HG03135 (cell line): ENCODE data around the gene SLC25A21.
"Not testable (repeated sequence)": the region's sequence is repeated elsewhere in the genome, so short reads cannot be mapped to it uniquely, and the experiment has no call there.

ENCODE experiments used
- ATAC-seq: cut with Tn5 transposase; IDR thresholded peaks from one replicate; pipeline ENCODE4 v1.9.1; 2021; ENCODE audit warnings: mild to moderate bottlenecking, moderate library complexity; ENCODE audit not compliant: unreplicated experiment

Gene SLC25A21

DNA sequence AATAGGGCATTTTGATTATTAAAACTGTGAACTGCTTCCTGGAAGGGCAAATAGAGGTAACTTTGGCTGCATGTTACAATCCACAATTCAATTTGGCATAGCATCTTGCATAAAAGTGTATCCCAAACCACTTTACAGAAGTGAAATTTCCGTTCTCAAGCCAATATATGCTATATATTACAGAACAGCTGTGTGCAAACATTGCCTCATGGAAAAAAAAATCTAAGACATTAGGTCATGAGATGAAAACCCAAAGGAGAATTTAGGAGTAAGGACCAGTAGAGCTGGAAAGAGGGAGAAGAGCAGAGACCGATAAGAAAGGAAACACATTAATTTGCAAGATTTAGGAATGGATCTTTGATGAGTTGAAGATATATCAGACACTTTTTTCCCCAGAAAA is 271.6 kb downstream of the SLC25A21 start:
- ATAC-seq: no peak

DNA sequence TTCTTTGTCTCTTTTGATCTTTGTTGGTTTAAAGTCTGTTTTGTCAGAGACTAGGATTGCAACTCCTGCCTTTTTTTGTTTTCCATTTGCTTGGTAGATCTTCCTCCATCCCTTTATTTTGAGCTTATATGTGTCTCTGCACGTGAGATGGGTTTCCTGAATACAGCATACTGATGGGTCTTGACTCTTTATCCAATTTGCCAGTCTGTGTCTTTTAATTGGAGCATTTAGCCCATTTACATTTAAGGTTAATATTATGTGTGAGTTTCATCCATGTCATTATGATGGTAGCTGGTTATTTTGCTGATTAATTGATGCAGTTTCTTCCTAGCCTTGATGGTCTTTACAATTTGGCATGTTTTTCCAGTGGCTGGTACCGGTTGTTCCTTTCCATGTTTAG is 276.1 kb downstream of the SLC25A21 start:
- not testable (repeated sequence) for ATAC-seq

DNA sequence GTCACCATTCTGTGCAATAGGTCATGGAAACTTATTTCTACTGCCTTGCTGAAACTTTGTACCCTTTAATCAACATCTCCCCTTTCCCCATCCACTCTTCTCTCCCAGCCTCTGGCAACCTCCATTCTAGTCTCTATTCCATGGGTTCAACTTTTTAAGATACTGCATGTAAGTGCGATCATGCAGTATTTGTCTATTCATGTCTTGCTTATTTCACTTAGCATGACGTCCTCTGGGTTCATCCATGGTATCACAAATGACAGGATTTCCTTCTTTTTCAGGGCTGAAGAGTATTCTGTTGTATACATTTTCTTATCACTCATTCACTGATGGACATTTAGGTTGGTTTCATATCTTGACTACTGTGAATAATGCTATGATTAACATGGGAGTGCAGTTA is 288.4 kb downstream of the SLC25A21 start:
- no peak for ATAC-seq

DNA sequence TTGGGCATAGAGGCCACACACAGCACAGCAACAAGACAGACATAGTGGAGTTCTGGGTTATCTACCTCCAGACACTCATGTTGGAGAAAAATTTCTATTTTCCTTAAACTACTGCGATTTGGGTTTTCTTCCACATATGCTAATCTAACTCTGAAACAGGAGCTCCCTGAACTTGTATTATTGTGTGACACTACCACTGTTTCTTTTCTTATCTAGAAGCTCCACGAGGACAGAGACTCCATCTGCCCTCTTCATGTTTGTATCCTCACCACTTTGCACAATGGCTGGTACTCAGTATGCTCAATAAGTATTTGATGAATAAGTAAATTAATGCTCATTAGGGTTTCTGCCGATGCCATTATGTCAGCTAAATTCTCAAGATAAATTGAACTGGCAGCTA is 292.1 kb downstream of the SLC25A21 start:
- ATAC-seq: no peak

DNA sequence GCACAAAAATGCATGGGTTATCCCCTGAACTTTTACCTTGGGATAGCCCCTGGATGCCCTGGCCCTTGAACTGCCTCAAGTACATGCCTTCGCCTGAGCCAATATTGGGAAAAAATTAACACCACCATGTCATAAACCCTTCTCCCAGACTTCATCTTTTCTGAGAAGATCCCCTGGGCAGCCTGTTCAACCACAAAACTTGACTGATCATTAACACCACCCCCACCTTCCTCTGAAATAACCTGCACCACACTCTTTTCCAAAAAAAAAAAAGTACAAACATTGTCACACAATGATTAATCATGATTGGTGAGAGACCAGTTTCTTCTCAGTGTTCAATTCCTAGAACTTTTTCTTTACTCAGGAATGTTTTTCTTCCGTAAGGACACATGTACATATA is 292.8 kb downstream of the SLC25A21 start:
- ATAC-seq: no peak

DNA sequence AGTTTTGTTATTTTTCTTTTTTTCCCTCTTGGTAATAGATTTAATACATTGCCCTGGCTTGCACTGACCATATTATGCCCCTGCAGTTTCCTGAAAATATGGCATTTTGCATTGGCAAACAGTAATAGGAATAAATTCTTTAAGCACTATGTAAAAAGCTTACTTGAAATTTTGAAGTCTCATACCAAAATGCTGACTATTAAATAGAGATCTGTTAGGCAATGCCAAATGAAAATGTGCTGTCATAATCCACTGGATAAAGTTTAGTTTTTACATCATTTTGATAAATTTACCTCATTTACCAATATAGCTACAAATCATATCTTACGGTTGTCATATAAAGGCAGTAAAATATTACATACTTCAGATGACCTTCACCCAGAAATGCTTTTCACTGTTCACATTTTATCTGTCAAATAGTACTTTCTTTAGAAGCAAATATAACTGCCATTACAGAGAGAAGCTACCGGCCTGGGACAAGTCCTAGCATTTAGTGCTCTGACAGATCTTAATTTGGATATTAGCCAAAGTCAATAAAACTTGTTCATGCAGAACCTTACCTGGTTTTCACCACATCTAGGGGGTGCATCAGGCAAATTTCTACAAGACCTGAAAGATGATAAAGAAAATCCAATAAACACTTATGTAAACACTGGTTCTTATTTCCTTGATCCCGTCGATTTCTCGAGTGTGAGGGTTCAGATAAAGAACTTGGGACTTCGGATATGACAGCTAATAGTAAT is 297.8 kb downstream of the SLC25A21 start:
- no peak for ATAC-seq

DNA sequence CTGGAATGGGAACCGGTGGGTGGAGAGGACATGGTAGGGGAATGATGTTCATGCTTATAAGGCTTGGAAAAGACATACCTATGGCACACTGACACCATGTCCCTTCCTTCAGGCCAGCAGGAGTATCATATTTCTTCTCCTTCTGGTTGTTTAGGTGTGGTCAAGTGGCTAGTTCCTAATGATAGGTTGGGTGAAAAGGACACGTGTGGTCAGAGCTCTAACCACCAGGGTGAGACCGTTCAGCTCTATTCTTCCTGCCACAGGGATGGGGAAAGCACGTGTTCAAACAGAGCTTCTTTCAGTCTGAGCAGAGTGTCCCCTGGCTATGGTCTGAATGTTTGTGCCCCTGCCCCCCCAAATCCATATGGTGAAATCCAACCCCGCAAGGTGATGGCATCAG is 301.6 kb downstream of the SLC25A21 start:
- ATAC-seq: no peak

DNA sequence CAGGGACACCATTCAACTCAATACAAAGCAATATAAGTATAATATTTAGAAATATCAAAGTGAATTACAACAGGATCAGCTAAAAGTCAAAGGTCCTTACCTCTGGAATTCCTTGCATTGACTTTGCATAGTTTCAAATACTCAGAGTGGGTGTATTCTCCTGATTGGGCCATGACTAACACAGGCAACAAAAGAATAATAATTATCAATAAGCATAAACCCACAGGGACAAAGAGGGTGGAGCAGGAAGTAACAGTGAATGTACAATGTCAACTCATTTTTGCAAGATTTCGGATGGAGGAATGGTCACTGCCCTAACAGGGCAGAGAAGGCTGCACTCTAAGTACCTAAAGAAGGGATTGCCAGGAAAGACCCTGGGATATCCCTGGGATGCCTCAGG is 303.3 kb downstream of the SLC25A21 start:
- ATAC-seq: no peak

DNA sequence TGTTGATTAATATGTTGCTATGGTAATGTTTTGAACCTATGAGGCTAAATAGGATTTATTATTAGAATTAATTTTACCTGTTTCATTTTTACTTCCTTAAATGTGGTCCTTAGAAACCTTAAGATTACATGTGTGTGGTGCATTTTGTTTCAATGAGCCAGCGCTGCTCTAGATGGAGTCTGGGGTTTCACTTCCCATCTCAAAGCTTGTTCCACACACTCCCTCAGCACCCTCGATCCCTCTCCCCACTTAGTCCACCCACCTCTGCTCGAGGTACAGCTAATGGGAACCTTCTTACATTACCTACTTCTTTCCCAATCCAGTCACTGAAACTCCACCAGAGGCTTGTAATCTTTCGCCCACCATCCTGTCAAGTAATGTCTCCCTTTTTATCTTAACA is 305.5 kb downstream of the SLC25A21 start:
- ATAC-seq: peak; percentile 65

DNA sequence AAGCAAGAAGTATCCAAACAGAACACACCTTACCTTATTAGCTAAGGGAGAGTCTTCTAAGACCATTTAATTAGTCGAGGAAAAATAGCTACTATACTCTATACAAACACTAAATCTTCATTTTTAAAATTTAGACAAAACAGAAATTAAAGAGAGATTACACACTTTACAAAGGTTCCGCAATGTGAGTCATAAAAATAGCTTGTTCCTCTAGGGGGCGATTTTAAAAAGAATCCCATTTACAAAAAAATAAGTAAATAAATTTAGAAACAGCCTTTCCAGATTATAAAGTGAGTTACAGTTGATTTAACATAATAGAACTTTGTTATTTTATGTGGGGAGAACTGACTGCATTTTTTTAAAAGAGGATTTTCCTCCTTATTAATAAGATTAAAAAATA is 309.1 kb downstream of the SLC25A21 start:
- ATAC-seq: no peak

DNA sequence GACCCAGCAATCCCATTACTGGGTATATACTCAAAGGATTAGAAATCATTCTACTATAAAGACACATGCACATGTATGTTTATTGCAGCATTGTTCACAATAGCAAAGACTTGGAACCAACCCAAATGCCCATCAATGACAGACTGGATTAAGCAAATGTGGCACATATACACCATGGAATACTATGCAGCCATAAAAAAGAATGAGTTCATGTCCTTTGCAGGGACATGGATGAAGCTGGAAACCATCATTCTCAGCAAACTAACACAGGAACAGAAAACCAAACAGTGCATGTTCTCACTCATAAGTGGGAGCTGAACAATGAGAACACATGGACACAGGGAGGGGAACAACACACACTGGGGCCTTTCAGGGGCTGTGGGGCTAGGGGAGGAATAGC is 310.2 kb downstream of the SLC25A21 start:
- not testable (repeated sequence) for ATAC-seq

DNA sequence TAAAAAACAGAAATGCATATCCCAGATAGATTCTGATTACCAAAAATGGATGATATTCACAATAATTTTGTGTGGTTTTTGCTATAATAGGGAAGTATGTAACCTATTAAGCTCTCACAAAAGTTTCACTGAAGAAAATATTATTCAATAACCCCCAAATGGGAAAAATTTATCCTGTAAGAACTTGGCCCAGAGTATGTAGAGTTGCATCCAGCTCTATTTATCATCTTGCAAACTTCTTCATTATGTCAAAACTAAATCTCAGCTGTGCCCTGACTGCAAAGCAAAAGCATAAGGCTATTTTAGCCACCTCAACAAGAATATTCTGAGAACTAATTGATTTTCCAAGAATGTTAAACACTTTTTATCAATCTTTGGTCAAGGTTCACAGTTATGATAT is 311.6 kb downstream of the SLC25A21 start:
- no peak for ATAC-seq

DNA sequence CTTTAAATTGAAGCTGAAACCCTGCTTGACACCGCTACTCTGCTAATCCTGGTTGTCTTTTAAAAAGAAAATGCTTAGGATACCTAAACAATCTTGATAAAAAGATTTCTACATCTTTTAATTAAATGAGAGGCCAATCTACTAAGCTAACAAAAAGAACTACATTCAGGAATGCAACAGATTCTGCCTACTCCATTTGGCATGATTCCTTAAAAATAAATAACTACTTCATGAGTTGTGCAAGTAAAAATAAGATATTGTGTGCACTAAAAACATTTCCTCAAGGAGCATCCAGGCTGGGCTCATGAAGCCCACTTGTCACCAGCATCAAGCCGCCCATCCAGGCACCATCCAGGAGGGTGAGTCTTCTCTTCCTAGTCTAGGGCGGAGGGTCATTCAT is 313.3 kb downstream of the SLC25A21 start:
- no peak for ATAC-seq

DNA sequence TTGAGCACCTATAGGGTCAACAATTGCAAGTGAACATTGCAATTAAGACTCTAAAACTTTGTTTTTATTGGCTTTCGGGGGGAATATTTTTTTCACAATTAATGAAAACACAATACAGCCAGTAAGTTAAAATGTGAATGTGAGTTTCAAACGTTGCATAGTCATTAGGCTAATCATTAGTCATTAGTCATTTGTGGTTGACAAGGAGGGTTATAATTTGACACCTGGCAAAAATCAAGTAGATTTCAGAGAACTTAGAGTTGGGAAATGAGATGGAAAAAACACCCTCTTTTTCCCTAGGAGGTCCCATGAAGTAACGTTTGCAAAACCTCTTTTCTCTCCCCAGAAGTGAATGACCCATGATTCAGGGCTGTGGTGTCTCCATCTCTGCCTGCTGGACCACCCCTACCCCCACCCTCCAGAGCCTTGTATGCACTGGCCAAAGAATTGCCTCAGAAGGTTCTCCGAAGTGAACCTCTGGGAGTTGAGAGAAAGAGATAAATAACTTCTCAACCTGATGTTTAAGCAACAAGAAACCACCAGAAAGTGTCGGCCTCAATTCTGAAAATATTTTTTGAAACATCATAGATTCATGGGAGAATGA is 314.5 kb downstream of the SLC25A21 start:
- ATAC-seq: no peak

DNA sequence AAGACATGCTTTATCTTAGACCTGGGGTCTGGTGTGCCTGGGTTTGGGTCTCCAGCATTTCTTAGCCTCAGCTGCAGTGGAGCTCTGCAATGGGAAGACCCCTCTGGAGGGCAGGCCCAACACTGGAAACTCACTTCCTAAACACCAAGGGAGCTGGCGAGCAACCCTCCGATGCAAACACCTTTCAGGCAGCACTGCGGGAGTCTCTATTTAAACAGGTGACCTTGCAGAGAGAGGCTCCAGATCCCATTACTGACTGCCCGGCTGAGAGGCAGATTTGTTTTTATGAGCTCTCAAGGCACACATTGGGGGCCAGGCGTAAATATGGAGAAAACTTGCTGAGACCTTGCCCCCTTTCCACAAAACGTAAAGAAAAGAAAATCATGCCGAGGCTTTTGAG is 315.3 kb downstream of the SLC25A21 start:
- ATAC-seq: no peak

DNA sequence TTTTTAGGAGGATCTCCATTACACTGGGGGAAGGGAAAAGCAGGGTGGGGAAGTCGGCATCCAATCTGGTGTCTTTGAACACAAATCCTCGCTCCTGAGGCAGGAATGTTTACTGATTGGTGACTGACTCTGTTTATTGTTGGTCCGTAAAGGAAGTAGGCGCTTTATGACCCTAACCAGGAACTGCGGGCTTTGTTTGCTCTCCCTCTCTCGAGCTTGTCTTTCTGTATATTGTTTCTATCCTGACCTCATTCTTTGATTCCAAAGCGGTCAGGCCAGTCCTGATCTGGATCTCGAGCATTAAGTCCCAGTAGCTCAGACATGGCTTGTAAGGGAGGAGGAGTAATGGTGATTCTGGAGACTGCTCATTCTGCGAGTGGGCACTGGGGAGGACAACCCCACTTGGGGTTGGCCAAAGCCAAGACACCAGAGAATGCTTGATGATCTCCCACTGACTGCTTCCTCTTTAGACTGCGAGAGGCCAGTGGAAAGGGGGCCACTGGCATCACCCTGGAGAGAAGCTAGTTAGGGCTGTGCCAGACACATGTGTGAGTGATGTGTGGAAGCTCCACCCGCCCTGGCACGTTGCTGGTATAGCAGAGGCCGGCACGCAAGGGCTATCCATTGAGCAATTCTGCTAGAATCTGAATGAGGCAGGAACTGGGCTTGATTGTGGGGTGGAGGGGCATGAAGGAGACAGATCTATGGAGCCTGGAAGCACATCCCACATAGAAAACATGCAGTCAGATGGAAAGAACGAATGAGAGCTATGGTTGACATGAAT is 316.1 kb downstream of the SLC25A21 start:
- ATAC-seq: no peak

DNA sequence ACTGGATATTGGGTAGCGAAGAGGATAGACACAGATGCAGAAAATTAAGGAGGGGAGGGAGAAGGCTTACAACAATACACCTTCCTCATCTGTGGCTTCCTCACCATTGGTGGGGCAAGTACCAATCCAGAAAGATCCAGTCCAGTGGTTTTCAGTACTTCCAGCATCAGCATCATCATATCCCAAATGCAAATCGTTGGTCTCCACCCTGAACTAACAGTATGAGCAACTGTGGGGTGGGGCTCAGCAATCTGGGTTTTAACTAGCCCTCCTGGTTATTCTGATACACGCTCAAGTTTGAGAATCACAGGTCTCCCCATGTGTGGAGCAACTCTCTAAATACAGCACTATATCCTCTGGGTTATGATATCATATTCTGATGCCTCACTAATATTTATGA is 317.0 kb downstream of the SLC25A21 start:
- ATAC-seq: no peak

DNA sequence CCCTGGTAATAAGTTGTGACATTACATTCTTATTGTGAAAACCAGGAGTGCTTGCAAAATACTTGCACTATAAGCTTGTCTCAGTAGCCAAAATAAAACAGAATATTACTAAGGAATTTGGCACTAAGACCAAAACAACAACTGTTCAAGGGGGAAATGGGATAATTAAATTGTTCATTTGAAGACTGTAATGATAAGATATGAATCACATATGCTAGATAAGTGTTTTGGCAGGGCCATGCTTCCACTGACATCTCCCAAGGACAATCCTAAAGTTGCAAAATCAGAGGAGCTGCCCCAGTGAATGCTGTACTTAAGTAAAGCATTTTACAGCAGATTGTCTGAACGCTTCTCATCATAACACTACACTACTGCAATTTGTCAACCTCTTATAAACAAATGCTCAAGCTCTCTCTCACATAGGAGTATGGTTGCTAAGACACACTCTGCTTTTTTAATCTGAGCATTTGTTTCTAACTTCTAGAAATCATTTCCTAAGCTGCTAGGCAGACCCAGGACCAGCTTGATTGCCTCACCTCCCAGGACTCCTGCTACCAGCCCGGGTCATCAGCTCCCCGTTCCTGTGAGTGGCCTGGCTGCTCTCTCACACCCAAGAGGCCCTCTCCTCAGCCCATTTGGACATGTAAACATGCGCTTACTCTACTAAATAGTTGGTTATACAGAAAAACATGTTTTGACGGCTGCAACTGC is 319.3 kb downstream of the SLC25A21 start:
- ATAC-seq: no peak

DNA sequence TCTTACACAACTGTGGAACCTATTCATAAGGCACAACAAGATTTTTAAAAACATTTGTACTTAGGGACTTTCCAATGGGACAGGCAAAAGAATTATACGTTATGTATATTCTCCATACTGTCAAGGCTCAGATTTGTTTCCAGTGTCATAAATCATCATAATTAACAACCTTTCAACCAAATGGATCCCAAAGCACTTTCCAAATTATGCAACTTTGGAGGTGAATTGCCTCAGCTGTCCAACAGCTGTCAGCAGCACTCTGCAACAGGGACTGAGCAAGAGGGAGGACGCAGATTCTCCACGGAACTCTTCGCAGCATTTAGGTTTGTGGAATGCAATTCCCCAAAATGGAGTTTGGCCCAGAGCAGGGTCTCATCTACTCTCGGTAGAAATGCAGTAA is 324.2 kb downstream of the SLC25A21 start:
- ATAC-seq: no peak

DNA sequence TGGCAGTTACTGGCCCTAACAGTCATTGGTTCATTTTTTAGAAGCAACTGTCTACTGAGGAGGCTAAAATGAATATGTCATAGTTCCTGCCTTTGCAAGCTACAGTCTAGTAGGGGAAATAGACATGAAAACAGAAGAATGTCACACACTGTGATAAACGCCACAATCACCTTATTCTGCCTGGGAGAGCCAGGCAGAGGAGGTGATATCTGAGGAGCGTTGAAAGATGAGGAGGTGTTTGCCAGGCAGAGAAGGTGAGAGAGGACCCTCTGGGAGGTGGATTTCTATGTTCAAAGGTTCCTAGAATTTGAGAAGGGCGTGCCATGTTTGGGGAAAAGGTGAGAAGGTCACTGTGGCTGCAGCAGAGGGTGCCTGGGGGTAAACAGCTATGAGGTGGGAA is 325.0 kb downstream of the SLC25A21 start:
- no peak for ATAC-seq

DNA sequence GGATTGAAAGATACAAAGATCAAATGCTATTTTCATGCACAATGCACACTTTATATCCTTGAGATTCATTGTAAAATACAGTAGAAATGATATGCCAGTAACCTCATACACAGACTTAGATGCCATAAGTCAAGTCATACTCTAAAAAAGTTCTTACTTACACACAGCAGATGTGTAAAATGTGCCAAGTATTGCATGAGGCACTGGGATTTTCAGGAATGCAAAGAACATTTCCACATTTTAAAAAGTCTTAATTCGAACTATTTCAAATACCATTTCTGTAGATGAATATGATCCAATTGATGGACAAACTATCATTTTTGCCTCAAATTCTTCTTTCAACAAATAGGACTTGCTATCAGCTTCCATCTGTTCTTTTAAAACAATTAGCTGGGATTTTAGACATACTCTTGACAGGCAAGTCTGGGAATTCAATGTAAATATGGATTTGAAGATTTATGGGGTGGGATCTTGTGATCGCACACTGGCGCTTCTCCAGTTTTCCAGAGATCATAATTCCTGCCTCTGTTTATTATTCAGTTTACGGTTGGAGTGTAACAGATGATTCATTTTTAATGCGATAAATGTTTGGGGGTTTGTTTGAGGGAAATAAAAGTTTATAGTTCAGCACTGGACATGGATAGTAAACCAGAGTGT is 326.9 kb downstream of the SLC25A21 start:
- ATAC-seq: no peak
